HG03439 (cell line): ENCODE data around the gene FBXW9.
"Not testable (repeated sequence)": the region's sequence is repeated elsewhere in the genome, so short reads cannot be mapped to it uniquely, and the experiment has no call there.

Source experiments
- ATAC-seq: cut with Tn5 transposase; IDR thresholded peaks from one replicate; pipeline ENCODE4 v1.9.1; 2021; ENCODE audit warnings: mild to moderate bottlenecking, moderate library complexity; ENCODE audit not compliant: unreplicated experiment

FBXW9 gene

DNA sequence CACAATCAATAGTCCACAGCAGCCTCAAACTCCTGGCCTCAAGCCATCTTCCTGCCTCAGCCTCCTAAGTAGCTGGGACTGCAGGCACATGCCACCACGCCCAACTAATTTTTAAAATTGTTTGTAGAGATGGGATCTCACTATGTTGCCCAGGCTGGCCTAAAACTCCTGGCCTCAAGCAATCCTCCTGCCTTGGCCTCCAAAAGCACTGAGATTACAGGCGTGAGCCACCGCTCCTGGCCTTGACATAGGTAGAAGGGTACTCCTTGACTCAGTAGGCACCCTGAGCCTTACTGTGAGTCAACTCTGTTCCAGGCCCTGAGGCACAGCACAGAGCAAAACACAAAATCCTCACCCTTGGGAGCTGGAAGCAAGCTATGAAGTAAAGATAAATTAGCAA, 19.5 kb upstream of the FBXW9 start:
- ATAC-seq = no peak

DNA sequence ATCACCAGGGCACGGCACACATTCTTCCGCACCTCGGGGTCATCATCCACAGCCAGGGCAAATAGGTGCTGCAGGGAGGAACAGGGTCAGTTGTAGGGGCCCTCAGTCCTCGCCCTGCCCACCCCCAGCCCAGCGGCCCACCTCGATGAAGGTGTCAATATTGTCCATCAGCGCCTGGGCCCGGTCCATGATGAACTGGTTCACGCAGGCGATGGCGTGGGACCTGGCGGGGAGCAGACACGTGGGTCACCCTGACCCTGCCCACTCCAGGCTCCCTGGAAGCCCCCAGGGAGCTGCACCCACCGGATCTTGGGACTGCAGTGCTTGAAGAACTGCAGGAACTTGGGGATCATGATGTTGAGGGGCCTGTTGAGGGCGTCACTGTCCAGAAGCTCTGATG, 18.7 kb upstream of the FBXW9 start:
- no peak for ATAC-seq

DNA sequence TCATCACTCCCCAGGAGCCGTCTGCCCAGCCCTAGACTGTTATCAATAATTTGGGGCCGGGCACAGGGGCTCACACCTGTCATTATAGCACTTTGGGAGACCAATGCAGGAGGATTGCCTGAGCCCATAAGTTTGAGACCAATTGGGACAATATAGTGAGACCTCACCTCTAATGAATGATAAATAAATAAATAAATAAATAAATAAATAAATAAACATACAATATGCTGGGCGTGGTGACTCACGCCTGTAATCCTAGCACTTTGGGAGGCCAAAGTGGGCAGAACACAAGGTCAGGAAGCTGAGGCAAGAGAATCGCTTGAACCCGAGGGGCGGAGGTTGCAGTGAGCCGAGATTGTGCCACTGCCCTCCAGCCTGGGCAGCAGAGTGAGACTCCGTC, 16.9 kb upstream of the FBXW9 start:
- ATAC-seq = not testable (repeated sequence)

- not testable (repeated sequence) for ATAC-seq
Measured at GRCh38 chr19:12712077-12712476, 15.6 kb upstream of the FBXW9 start.

GRCh38 chr19:12711187-12711586, 14.8 kb upstream of the FBXW9 start:
- no peak for ATAC-seq

GRCh38 chr19:12708641-12709040, 12.2 kb upstream of the FBXW9 start:
- ATAC-seq = no peak

GRCh38 chr19:12706332-12706718, 9.9 kb upstream of the FBXW9 start:
- no peak for ATAC-seq

DNA sequence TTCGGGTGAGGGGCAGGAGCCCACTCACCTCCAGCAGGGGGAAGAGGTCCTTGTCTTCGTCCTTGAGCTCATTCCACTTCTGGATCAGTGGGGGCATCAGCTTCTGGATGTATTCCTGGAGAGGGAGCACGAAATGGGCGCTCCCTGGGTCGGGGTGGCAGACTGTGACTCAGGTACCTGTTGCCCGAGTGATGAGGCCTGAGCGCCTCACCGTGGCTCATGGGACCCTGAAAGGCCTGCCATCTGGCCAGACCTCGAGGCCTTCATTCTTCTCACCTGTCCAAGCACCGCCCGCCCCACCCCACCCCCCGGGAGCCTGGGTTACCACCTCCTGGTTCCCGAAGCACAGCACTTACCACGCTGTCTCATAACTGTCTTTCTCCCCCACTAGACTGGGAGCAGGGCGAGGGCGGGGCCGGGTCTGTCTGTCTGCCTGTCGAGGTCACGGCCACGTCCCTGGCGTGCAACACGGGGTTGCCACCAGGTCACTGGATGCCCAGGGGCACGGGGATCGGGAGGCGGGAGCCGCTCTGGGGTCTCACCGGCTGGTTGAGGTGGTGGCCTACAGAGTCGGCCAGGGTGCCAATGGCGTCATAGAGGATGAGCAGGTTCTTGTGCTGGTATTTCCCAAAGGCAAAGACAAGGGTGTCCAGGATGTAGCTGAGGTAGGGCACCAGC, 9.4 kb upstream of the FBXW9 start:
- no peak for ATAC-seq

GRCh38 chr19:12705169-12705568, 8.7 kb upstream of the FBXW9 start:
- no peak for ATAC-seq

GRCh38 chr19:12703046-12703445, 6.6 kb upstream of the FBXW9 start:
- no peak for ATAC-seq

- ATAC-seq = no peak
Measured at GRCh38 chr19:12701596-12702282, 5.3 kb upstream of the FBXW9 start.

GRCh38 chr19:12698138-12698537, 1.7 kb upstream of the FBXW9 start:
- no peak for ATAC-seq

- not testable (repeated sequence) for ATAC-seq
Measured at GRCh38 chr19:12697425-12697824, 994 bp upstream of the FBXW9 start.

DNA sequence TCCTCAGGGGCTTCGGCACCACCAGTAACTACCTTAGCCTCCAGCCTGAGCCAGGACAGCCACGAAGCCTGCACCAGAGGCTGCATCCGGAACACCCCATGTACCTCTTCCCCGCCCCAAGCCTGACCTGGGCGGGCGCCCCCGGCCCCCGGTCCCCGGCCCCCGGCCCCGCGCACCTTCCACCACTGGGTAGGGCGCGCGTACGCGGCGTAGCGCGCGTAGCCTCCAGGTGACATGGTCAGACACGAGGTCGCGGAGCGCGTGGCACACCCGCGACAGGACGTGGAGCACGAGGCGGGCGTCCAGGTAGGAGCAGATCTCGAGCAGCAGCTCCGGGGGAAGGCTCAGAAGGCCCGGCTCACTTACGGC, 450 bp downstream of the FBXW9 start:
- peak; percentile 4 for ATAC-seq

GRCh38 chr19:12695514-12695913, 917 bp downstream of the FBXW9 start:
- no peak for ATAC-seq

GRCh38 chr19:12695096-12695495, 1.3 kb downstream of the FBXW9 start:
- ATAC-seq = no peak

DNA sequence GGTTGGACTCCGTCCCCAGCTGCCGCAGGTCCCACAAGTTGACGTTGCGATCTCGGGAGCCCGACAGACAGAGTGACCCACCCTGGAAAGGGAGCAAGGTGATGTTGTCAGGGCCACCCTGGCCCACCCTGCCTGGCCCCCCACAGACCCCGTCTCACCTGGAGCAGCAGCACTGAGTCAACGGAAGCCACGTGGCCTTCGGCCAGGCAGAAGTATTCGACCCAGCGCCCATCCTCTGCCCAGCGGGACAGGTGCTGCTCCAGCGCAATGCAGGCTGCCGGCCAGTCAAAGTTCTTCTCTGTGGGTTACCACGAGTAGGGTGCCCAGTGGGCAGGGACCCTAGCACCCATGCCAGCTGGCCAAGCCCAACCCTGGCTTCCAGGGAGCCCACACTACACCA, 1.8 kb downstream of the FBXW9 start:
- ATAC-seq = no peak

DNA sequence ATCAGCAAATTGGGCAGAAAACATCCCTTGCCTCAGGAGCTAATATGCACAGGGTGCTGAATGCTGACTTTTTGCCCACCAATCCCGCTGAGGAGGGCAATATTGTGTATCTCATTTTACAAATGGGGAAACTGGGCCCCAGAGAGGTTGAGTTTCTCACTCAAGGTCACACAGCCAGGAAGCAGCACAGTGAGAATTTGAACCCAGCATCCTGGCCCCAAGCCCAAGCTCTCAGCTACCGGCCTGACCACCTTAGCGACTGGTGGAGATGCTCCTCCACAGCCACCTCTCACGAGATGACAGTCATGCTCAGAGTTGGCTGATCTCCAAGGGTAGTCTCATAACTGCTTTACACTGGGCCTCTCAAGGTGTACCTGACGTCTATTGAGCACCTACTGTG, 3.5 kb downstream of the FBXW9 start:
- no peak for ATAC-seq

DNA sequence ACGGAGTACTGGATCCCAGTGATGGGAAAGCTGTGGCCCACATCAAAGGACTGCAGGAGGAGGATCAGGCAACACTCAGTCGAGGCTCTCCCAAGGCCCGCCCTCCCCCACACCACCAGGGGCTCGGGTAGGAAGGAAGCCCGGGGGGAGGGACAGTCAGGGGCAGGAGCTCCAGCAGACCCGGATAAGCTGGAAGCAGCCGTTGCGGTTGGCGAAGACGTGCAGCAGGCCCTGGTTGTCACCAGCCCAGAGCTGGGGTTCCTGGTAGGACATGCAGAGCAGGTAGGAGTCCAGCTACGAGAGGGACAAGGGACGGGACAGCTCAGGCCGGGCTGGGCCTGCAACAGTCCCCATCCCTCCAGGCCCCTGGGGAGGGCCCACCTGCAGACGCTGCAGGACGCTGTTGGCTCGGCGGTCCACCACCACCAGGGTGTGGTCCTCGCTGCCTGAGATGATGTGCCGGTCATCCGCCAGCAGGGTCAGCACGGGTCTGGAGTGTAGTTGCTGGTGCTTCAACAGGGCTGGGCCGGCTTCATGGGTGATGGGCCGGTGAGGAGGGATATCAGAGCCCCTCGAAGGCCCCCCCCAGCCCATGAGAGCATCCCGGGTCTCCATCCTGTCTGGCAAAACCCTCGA, 6.7 kb downstream of the FBXW9 start:
- ATAC-seq = no peak

DNA sequence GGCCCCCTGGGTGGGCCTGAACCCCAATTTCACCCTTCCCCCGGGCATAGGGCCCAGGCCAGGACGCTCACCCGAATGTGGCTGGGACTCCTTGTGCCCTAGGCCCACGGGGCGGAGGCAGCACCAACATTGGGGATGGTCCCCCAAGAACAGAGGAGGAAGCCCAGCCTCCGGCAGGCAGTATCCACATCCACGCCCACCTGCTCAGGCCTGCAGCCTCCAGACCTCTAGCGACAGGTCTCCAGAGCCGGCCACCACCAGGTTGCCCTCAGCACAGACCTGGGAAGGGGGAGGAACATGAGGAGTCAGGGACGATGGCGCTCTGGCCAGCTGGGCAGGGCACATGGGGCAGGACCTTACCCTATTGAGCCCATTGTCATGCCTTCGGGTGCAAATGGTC, 7.4 kb downstream of the FBXW9 start:
- no peak for ATAC-seq

DNA sequence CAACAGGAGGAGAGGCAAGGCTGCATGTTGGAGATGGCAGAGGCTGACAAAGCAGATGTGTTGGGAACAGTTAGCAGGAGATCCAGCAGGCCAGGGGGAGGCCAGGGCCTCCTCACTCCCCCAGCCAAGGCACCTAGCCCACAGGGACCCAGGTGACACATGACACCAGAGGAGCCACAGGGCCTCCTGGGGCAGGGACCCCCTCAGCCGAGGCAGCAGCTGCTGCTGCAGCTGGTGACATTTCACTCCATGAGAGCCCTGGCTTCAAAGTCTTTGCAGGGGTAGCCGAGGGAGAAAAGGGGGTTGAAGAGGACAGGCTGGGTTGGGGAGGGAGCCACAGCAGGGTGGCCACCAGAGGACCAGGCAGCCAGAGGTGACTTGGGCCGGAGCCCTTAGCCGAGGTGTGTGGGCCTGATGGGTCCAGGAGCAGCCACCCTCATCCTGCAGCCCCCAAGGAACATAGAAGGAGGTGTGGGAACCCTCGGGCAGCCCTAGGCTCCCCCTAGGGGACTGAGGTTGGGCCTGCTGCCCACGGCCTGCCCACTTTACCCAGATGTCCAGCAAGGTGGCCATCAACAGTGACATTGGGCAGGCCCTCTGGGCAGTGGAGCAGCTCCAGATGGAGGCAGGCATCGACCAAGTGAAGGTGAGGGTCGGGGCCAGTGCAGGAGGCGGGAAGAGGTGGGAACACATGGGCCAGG, 8.8 kb downstream of the FBXW9 start, which contains the start of gene GNG14:
Gene GNG14 (plus strand): TSS at position 503 of the 701 bp plus-strand sequence. CDS start 51 bp downstream, at position 554.
- ATAC-seq = no peak

GRCh38 chr19:12685831-12686230, 10.6 kb downstream of the FBXW9 start:
- no peak for ATAC-seq
